ENCODE results near the gene ZNF689.

ZNF689 gene

DNA sequence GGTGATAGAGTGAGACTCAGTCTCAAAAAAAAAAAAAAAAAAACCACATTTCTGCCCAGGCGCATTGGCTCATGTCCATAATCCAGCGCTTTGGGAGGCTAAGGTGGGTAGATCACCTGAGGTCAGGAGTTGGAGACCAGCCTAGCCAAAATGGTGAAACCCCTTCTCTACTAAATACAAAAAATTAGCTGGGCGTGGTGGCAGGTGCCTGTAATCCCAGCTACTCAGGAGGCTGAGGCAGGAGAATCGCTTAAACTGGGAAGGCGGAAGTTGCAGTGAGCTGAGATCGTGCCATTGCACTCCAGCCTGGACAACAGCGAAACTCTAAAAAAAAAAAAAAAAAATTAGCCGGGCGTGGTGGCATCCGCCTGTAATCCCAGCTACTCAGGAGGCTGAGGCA lies 26.9 kb upstream of the ZNF689 start:
- in situ Hi-C loops (cut with MboI; ENCODE audit: low sequenced_read_pairs): loop anchor here (10.0 kb wide), 1 partner anchor 522 kb away; the partner anchor contains the start of gene GDPD3

GRCh38 chr16:30636599-30636998 lies 26.4 kb upstream of the ZNF689 start:
- in situ Hi-C loops (cut with MboI; ENCODE audit: low sequenced_read_pairs): loop anchor here (10.0 kb wide), 1 partner anchor 522 kb away; the partner anchor contains the start of gene GDPD3

GRCh38 chr16:30633526-30633925 lies 23.3 kb upstream of the ZNF689 start:
- in situ Hi-C loops (cut with MboI; ENCODE audit: low sequenced_read_pairs): loop anchor here (10.0 kb wide), 1 partner anchor 519 kb away; the partner anchor contains the start of gene GDPD3

DNA sequence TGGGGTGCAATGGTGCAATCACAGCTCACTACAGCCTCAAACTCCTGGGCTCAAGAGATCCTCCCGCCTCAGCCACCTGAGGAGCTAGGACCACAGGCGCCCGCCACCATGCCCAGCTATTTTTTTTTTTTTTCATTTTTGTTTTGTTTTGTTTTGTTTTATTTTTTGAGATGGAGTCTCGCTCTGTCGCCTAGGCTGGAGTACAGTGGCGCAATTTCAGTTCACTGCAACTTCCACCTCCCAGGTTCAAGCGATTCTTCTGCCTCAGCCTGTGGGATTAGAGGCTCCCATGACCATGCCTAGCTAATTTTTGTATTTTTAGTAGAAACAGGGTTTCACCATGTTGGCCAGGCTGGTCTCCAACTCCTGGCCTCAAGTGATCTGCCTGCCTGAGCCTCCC lies 22.3 kb upstream of the ZNF689 start:
- in situ Hi-C loops (cut with MboI; ENCODE audit: low sequenced_read_pairs): loop anchor here (10.0 kb wide), 1 partner anchor 518 kb away; the partner anchor contains the start of gene GDPD3

DNA sequence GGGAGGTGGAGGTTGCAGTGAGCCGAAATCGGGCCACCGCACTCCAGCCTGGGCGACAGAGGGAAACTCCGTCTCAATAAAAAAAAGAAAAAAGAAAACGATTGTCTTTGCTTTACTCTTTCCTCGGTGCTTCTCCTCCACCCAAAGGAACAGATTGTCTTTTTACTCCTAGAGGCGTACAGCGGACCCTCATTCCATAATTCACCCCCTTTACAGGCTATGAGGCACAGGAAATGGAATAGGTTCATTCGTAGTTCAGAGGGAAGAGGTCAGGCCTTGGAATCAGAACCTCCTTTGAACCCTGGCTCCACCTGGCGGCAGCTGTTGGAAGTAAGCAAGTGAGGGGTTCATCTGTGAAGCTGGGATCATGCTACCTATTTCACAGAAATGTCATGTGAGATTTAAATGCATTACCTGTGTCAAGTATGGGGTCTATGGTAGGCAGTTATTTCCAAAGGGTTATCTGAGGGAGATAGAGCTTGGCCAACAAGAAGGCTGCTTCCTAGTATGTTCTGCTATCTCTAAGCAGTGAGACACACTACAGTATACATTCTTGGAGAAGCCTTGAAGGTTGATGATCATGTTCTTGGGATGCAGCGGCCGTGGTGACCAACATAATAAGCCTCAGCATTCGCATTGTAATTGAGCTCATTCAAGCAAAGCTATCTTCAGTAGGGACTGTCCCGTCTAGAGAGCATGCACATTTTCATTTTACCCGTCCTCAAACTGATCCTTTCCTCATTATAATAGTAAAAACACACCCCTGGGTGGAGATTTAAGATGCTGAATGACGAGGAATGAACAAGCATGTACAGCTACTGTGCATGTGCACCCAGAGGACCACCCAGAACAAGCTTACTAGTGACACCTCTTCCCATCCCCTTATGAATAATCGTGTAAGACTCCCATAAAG lies 18.7 kb upstream of the ZNF689 start:
- in situ Hi-C loops (cut with MboI; ENCODE audit: low sequenced_read_pairs): no loop called here

DNA sequence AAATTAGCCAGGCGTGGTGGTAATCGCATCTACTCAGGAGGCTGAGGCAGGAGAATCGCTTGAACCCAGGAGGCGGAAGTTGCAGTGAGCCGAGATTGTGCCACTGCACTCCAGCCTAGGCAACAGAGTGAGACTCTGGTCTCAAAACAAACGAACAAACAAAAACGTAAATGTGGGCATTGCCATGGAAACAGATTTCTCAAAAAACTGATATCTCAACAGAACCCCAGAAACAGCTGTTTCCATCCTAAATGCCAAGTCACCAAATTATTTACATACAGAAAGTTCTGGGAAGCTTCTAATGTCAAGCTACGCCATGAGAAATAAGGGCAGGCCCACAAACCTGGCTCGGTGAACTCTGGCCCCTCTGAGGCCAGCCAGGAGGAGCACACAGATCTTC lies 16.0 kb upstream of the ZNF689 start:
- in situ Hi-C loops (cut with MboI; ENCODE audit: low sequenced_read_pairs): no loop called here

DNA sequence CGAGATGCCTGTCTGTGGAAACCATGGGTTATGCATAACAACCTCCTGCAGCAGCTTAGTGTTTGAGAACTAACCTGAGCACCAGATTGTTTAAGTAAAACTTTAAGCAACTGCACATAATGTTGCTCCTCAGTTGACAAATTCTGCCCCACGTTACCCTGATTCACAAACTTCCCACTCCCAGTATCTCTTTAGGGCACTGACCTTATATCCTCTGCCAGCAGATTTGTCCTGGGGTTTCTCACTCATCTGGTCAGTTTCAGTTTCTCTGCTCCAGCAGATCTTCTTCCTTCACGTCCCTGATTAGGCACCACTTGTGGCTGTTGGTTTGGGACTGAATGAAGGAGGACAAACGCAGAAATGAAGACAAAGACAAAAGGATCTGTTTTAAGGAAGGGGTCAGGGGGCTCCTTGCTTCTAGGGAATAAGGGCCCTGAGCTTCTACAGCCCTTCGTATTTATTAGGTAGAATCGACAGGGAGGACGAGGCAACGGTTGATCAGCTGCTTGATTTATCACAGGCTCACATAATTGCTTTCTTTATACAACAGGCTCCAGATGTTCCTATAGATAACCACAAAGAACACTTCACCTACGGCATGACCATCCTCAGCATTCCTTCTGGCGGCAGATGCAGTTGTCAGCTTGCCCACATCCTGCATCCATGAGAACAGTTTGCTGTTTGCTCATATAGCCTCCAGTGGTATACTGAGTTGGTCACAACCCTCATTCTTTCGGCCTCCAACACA lies 13.5 kb upstream of the ZNF689 start:
- in situ Hi-C loops (cut with MboI; ENCODE audit: low sequenced_read_pairs): no loop called here

GRCh38 chr16:30622455-30623032 lies 12.4 kb upstream of the ZNF689 start:
- in situ Hi-C loops (cut with MboI; ENCODE audit: low sequenced_read_pairs): no loop called here

- in situ Hi-C loops (cut with MboI; ENCODE audit: low sequenced_read_pairs): no loop called here
Observed at GRCh38 chr16:30621765-30622164, 11.6 kb upstream of the ZNF689 start.

- in situ Hi-C loops (cut with MboI; ENCODE audit: low sequenced_read_pairs): no loop called here
Observed at GRCh38 chr16:30620169-30620568, 10.0 kb upstream of the ZNF689 start.

DNA sequence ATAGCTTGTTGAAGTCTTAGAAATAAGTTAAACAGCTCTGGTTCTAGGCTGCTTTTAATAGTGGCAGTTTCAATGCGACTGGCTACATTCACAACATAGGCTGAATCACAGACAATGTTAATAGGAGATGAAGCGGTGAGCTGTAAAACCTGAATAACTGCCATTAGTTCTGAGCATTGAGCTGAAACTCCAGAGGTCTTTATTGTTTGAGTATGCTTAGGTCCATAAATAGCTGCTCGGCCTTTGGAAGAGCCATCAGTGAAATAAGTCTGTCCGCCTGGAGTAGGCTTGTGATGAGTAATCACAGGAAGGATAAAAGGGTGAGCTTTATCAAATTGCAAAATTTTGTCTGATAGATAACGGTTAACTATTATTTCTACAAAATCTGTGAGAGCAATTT lies 9.4 kb upstream of the ZNF689 start:
- in situ Hi-C loops (cut with MboI; ENCODE audit: low sequenced_read_pairs): no loop called here

- in situ Hi-C loops (cut with MboI; ENCODE audit: low sequenced_read_pairs): no loop called here
Observed at GRCh38 chr16:30619202-30619601, 9.0 kb upstream of the ZNF689 start.

DNA sequence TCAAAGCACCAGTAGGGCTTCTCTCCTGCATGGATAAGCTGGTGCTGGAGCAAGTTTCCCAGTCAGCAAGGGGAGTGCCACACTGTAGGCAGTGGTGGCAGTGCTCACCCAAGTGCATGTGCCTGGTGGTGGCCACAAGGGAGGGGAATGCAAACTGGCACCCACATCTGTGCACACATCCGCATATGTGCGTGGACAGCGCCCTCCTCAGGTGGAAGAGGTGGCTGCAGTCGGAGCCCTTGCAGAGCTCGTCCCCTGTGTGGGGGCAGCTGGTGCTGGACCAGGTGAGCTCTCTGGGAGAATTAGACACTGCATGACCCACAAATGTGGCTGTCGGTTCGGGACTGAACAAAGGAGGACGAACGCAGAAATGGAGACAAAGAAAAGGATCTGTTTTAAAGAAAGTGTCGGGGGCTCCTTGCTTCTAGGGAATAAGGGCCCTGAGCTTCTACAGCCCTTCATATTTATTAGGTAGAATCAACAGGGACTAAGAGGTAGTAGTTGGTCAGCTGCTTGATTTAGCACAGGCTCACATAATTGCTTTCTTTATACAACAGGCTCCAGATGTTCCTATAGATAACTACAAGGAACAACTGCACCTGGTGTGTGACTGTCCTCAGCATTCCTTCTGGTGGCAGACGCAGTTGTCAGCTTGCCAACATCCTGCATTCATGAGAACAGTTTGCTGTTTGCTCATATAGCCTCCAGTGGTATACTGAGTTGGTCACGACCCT lies 5.3 kb upstream of the ZNF689 start:
- in situ Hi-C loops (cut with MboI; ENCODE audit: low sequenced_read_pairs): no loop called here

GRCh38 chr16:30609002-30609925 lies 925 bp downstream of the ZNF689 start:
- in situ Hi-C loops (cut with MboI; ENCODE audit: low sequenced_read_pairs): loop anchor here (10.0 kb wide), 1 partner anchor 174 kb away; the partner anchor contains the start of gene DCTPP1

- in situ Hi-C loops (cut with MboI; ENCODE audit: low sequenced_read_pairs): loop anchor here (10.0 kb wide), 1 partner anchor 171 kb away; the partner anchor contains the start of gene DCTPP1
Observed at GRCh38 chr16:30606004-30606403, 4.2 kb downstream of the ZNF689 start.

DNA sequence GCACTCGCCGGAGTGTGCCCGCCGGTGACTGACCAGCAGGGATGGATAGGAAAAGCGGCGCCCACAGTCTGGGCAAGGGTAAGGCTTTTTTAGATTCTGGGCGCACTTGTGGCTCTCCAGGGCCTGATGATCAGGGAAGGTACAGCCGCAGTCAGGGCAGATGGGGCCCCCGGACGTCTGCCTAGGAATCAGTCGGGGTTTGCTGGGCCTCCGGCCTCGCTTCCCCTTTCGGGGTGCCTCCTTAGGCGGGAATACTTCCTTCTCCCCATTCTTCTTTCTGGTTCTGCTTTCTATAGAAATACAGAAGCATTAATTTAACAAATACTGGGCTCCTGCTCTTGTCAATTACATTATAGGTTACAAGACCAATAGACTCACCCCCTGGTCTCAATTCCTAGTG lies 5.0 kb downstream of the ZNF689 start:
- in situ Hi-C loops (cut with MboI; ENCODE audit: low sequenced_read_pairs): loop anchor here (10.0 kb wide), 1 partner anchor 170 kb away; the partner anchor contains the start of gene DCTPP1

- in situ Hi-C loops (cut with MboI; ENCODE audit: low sequenced_read_pairs): loop anchor here (10.0 kb wide), 1 partner anchor 170 kb away; the partner anchor contains the start of gene DCTPP1
Observed at GRCh38 chr16:30604316-30604947, 5.8 kb downstream of the ZNF689 start.

GRCh38 chr16:30603945-30604315 lies 6.3 kb downstream of the ZNF689 start:
- in situ Hi-C loops (cut with MboI; ENCODE audit: low sequenced_read_pairs): loop anchor here (10.0 kb wide), 1 partner anchor 169 kb away; the partner anchor contains the start of gene DCTPP1

All from HL-60/S4 (cell line).